Stomach smooth muscle (tissue), 2 donors: Measurements from ENCODE around the gene CPA5.

ENCODE experiments used
- H3K27ac ChIP-seq: one replicate; pipeline ENCODE4 v1.7.0; 2013; ENCODE audit warnings: mild to moderate bottlenecking, low read length, inconsistent platforms
- H3K27me3 ChIP-seq, 2 donors: one replicate each; pipeline ENCODE4 v1.7.0; 2013; ENCODE audit warnings: low read length in 2 of 2; ENCODE audit not compliant: insufficient read depth in 2 of 2, control insufficient read depth in 1 of 2
- H3K36me3 ChIP-seq, 2 donors: one replicate each; pipeline ENCODE4 v1.7.0; 2013; ENCODE audit warnings: low read length in 2 of 2; ENCODE audit not compliant: control insufficient read depth in 2 of 2, insufficient read depth in 2 of 2
- H3K4me1 ChIP-seq: one replicate; pipeline ENCODE4 v1.7.0; 2013; ENCODE audit warnings: low read length; ENCODE audit not compliant: control insufficient read depth, insufficient read depth
- H3K4me3 ChIP-seq, 2 donors: one replicate each; pipeline ENCODE4 v1.7.0; 2013; ENCODE audit warnings: low read length in 2 of 2
- H3K9ac ChIP-seq, 2 donors: one replicate each; pipeline ENCODE4 v1.7.0; 2013; ENCODE audit warnings: low read length in 2 of 2, mild to moderate bottlenecking in 1 of 2
- H3K9me3 ChIP-seq, 2 donors: one replicate each; pipeline ENCODE4 v1.7.0; 2013; ENCODE audit warnings: low read length in 2 of 2; ENCODE audit not compliant: control insufficient read depth in 2 of 2
- donor health status: healthy.
- donor health status: Pancreatic carcinoma.

Gene CPA5

DNA sequence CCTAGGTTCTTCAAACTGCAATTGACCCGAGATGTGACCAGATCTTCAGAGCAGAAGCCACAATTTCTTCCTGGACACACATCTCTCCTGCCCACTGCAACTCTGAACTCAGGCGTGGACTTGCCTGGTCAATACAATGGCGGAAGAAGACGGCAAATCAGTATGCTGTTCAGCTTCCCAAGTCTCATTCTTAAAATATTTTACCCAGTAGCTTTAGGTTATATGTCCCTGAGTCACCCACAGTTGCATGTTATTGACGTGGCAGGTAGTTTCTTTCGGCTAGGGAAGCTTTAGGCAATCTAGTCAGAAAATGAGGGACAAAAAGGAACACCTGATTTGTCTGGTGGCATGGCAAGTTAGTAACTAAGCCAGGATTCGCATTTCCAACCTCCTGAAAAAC, 73.7 kb downstream of the CPA5 start:
- Histone ChIP-seq H3K4me1 (no peaks in the 10 kb centered on the region), H3K27ac (no peak overlapping the region)

More for the DNA sequence above, 73.7 kb downstream of the CPA5 start:
- H3K36me3 ChIP-seq = no peaks in the 10 kb centered on the region
- H3K27me3 ChIP-seq = no peaks in the 10 kb centered on the region
- H3K9ac ChIP-seq = no peak overlapping the region
- no peaks in the 10 kb centered on the region for H3K9me3 ChIP-seq
- no peak overlapping the region for H3K4me3 ChIP-seq
